Activated CD4-positive, alpha-beta T cell treated with anti-CD3 and anti-CD28 coated beads, Interleukin-2, amount 10 ng/mL, durations not matched to agents 24 days and 14 days (primary cell): Measurements from ENCODE around the gene DIP2C. TPM values are rescaled to one million over a fixed set of nuclear protein-coding genes. Genes with fewer than 3 reads are reported as not detected.
"Not testable (repeated sequence)": the region's sequence is repeated elsewhere in the genome, so short reads cannot be mapped to it uniquely, and the experiment has no call there.

ENCODE experiments used
- DNase-seq: peaks from one replicate; pipeline ENCODE4 v3.0.0; 2022
- H3K27ac Mint-ChIP-seq: one replicate; pipeline ENCODE4 v1.8.0; 2022; ENCODE audit warnings: mild to moderate bottlenecking, mixed read lengths
- H3K27me3 Mint-ChIP-seq: one replicate; pipeline ENCODE4 v1.8.0; 2022; ENCODE audit warnings: mixed read lengths
- H3K36me3 Mint-ChIP-seq: one replicate; pipeline ENCODE4 v1.8.0; 2022; ENCODE audit warnings: low read depth, mild to moderate bottlenecking, mixed read lengths
- H3K4me1 Mint-ChIP-seq: one replicate; pipeline ENCODE4 v1.8.0; 2021; ENCODE audit warnings: mixed read lengths
- H3K4me3 Mint-ChIP-seq: one replicate; pipeline ENCODE4 v1.8.0; 2022; ENCODE audit warnings: mild to moderate bottlenecking, moderate library complexity, mixed read lengths
- H3K9me3 Mint-ChIP-seq: one replicate; pipeline ENCODE4 v1.8.0; 2021; ENCODE audit warnings: mixed read lengths
- intact Hi-C: fragments of 100-400 bp; cut with micrococcal nuclease; formaldehyde crosslinking; loops from one replicate; pipeline ENCODE4 v1.15.1; 2023
- total RNA-seq: library from RNA; stranded (reverse); gene quantifications from 2 replicates; pipeline ENCODE4 v1.2.3, GENCODE V29; 2022

Gene DIP2C
- total RNA-seq, 1 donor from 2014 or later: 1.4 TPM

DNA sequence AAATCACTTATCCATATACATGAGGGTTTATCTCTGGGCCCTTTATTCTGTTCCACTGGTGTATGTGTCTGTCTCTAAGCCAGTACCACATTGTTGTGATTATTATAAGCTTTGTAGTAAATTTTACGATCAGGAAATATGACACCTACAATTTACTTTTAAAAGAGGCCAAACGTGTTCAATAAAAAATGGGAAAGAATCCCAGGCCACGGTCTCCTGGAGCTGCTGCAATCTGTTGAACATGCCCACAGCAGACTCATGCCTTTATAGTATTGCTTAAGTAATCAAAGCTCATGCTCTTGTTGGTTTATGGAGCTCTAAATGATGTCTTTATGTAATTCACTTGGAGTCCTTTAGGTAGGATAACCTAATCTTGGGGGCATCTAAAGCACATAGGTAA lies 281.2 kb downstream of the DIP2C start:
- no peaks in the 10 kb centered on the region for H3K36me3 Mint-ChIP-seq
- no peaks in the 10 kb centered on the region for H3K9me3 Mint-ChIP-seq
- intact Hi-C loops: no loop called here
- no peak overlapping the region for H3K27ac Mint-ChIP-seq
- H3K4me3 Mint-ChIP-seq: no peak overlapping the region
- DNase-seq: no peak
- no peaks in the 10 kb centered on the region for H3K4me1 Mint-ChIP-seq
- peaks cover 4% of the 10 kb centered on the region for H3K27me3 Mint-ChIP-seq

DNA sequence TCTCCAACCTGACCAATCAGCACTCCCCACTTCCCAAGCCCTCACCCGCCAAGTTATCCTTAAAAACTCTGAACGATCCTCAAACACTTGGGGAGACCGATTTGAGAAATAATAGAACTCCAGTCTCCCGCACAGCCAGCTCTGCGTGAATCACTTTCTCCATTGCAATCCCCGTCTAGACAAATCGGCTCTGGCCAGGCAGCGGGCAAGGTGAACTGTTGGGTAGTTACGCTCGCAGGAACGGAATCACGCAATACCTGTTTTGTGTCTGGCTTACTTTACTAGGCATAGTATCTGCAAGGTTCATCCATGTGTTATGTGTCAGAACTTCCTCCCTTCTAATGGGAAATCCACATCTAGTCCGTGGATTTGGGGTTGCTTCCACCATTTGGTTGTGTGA lies 282.5 kb downstream of the DIP2C start:
- intact Hi-C loops: no loop called here
- Mint-ChIP-seq H3K27ac (no peak overlapping the region), H3K4me1 (no peaks in the 10 kb centered on the region), H3K27me3 (peaks cover 4% of the 10 kb centered on the region), H3K36me3 (no peaks in the 10 kb centered on the region), H3K4me3 (no peak overlapping the region), H3K9me3 (no peaks in the 10 kb centered on the region)
- DNase-seq: no peak

DNA sequence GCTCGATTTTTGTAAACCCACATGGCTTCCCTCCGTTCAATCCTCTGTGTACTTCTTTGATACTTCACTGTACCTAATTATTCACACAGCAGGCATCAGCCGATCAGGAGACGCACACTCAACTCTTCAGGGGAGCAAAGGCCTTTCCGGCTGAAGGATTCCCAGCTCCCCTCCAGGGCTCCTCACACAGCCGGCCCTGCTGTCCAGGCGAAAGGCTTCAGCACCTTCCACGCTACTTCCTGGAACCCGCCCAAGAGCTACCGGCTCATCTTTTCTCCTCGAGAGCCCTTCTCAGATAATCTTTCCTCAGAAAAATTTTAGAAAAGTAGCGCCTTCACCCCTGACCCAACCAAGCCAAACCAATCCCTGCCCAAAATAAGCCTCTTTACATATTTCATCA lies 283.8 kb downstream of the DIP2C start:
- DNase-seq: no peak
- Mint-ChIP-seq H3K9me3 (no peaks in the 10 kb centered on the region), H3K36me3 (no peaks in the 10 kb centered on the region), H3K27me3 (peaks cover 4% of the 10 kb centered on the region), H3K4me3 (no peak overlapping the region), H3K27ac (no peak overlapping the region), H3K4me1 (no peaks in the 10 kb centered on the region)
- intact Hi-C loops: no loop called here

DNA sequence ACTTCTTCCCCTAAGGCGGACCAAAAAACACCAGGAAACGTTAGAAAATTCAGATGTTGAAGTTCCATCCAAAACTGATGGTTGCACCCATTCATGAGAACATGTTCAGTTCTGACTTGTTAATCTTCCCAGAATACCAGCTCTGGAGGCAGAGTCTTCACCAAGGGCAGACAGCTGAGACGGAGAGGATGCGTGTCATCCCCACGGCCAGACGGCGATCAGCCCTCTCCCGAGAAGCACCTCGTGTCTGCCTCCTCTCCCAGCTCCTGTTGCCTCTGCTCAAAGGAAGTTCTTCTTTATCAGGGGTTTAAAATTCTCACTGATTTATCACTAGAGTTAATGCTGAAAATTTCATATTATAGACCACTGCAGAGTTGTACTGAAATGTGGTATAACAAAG lies 284.5 kb downstream of the DIP2C start:
- Mint-ChIP-seq H3K27ac (no peak overlapping the region), H3K4me3 (no peak overlapping the region), H3K9me3 (no peaks in the 10 kb centered on the region), H3K36me3 (no peaks in the 10 kb centered on the region), H3K27me3 (peaks cover 3% of the 10 kb centered on the region), H3K4me1 (no peaks in the 10 kb centered on the region)
- no peak for DNase-seq
- intact Hi-C loops: no loop called here

DNA sequence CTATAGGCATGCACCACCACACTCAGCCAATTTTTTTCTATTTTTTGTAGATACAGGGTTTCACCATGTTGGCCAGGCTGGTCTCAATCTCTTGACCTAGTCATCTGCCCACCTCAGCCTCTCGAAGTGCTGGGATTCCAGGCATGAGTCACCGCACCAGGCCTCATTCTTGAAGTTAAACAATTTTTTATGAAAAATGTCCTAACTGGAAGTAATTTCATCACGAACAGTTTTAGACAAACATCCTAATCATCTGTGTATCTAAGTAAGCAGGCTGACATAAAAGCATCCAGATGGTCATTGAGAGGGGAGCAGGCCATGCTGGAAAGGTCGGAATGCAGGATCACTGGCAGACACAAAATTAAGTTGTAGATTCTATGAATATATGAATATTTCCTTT lies 285.1 kb downstream of the DIP2C start:
- H3K36me3 Mint-ChIP-seq: no peaks in the 10 kb centered on the region
- H3K4me3 Mint-ChIP-seq: no peak overlapping the region
- no peaks in the 10 kb centered on the region for H3K4me1 Mint-ChIP-seq
- peaks cover 2% of the 10 kb centered on the region for H3K27me3 Mint-ChIP-seq
- H3K9me3 Mint-ChIP-seq: no peaks in the 10 kb centered on the region
- intact Hi-C loops: no loop called here
- DNase-seq: no peak
- no peak overlapping the region for H3K27ac Mint-ChIP-seq

DNA sequence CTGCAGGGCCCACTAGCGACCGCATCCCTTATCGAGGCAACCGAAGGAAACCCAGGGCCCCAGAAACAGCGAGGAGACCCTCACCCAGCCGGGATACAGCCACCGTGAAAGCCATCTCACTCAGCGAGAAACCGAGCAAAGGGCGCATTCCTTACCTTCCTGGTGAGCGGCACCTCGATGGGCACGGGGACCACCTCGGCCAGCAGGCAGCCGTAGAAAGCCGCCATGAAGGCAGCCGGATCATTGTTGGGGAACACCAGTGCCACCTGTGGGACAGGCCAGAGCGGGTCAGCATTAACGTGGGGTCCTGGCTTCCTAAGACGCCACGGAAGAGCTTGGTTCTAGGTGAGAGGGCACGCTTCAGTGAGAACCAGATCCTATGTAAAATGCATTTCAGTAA lies 290.5 kb downstream of the DIP2C start:
- no peak for DNase-seq
- no peaks in the 10 kb centered on the region for H3K4me1 Mint-ChIP-seq
- intact Hi-C loops: no loop called here
- H3K27me3 Mint-ChIP-seq: no peaks in the 10 kb centered on the region
- H3K4me3 Mint-ChIP-seq: no peak overlapping the region
- no peaks in the 10 kb centered on the region for H3K9me3 Mint-ChIP-seq
- no peak overlapping the region for H3K27ac Mint-ChIP-seq
- no peaks in the 10 kb centered on the region for H3K36me3 Mint-ChIP-seq

DNA sequence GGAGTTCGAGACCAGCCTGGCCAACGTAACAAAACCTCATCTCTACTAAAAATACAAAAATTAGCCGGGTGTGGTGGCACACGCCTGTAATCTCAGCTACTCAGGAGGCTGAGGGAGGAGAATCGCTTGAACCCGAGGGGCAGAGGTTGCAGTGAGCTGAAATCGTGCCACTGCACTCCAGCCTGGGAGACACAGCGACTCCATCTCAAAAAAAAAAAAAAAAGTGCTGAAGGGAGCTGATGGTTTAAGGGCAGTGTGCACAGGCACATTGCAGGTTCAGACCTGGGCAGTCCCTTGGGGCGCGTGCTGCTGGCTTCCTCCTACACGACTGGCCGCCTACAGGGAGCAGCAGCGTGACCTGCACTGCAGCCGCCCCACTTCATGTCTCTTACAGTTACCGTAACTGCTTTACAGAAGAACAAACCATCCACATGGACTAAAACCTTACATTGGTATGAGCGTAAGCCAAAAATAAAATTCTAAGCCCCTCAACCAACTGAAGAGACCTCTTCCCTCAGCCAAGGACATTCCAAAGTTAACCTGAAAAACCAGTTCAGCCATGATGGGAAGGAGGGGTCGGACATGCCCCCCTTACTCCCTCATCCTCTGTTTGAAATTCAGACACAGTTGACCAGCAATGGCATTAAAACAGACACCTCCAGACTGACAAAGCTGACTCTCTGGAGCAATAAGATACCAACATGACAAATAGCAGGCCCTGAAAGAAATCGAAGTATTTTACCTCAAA lies 292.0 kb downstream of the DIP2C start:
- Mint-ChIP-seq H3K9me3 (no peaks in the 10 kb centered on the region), H3K4me3 (no peak overlapping the region)
- intact Hi-C loops: no loop called here

DNA sequence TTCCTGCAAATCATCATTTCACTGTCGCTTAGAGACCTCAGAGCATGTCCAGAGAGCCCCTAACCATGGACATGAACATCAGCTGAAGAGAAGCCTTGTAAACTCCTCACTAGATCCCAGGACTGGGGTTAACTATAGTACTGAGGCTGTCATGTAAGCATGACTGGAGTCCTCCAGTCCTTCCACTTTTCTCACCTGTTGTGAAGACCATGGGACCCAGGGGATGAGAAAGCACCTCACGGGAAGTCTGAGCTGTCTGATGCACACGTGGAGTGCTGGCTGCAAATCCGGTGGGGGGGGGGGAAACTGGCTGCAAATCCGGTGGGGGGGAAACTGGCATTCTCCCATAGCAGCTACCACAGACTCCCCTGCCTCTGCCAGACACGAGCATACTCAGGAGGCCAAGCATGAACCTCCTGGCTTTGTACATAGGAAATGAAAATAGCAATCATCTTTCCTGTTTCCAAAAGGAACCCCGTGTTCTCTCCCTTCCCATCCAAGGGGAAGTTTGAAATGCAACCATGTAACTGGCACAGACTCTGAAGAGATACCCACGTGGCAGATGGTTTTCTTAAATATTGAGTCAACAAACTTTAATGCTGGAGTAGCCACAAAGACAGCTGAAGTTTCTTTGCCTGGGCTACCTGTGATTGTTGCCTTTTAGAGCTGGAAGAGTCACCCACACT lies 292.8 kb downstream of the DIP2C start:
- Mint-ChIP-seq H3K4me3 (no peak overlapping the region), H3K27ac (no peak overlapping the region), H3K9me3 (no peaks in the 10 kb centered on the region), H3K4me1 (no peaks in the 10 kb centered on the region), H3K27me3 (no peaks in the 10 kb centered on the region), H3K36me3 (no peaks in the 10 kb centered on the region)
- intact Hi-C loops: no loop called here
- no peak for DNase-seq

More for the DNA sequence above, 292.0 kb downstream of the DIP2C start:
- Mint-ChIP-seq H3K27me3 (no peaks in the 10 kb centered on the region), H3K36me3 (no peaks in the 10 kb centered on the region), H3K4me1 (no peaks in the 10 kb centered on the region), H3K27ac (no peak overlapping the region)
- no peak for DNase-seq

DNA sequence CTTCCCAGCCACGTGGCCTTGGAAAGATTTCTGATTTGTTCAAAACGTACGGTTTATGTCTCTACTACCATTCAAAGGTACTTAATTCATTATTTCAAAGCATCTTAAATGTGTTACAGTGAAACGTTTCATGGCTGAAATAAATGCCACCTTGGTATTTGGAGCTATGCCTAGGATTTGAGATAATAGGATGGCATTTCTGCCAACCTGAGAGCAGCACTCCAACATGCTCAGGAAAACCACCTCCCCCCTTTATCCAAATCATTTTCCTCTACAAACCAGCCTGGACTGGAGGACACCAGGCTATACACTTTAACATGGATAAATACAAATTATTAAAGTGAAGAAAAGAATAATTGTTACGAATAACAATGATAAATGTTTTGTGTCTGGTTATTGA lies 293.4 kb downstream of the DIP2C start:
- Mint-ChIP-seq H3K27ac (no peak overlapping the region), H3K27me3 (no peaks in the 10 kb centered on the region), H3K4me1 (no peaks in the 10 kb centered on the region), H3K9me3 (no peaks in the 10 kb centered on the region), H3K4me3 (no peak overlapping the region), H3K36me3 (no peaks in the 10 kb centered on the region)
- intact Hi-C loops: no loop called here
- no peak for DNase-seq

GRCh38 chr10:395665-396064 lies 293.8 kb downstream of the DIP2C start:
- Mint-ChIP-seq H3K36me3 (no peaks in the 10 kb centered on the region), H3K4me1 (no peaks in the 10 kb centered on the region), H3K4me3 (no peak overlapping the region), H3K9me3 (no peaks in the 10 kb centered on the region), H3K27me3 (no peaks in the 10 kb centered on the region), H3K27ac (no peak overlapping the region)
- DNase-seq: no peak
- intact Hi-C loops: no loop called here

DNA sequence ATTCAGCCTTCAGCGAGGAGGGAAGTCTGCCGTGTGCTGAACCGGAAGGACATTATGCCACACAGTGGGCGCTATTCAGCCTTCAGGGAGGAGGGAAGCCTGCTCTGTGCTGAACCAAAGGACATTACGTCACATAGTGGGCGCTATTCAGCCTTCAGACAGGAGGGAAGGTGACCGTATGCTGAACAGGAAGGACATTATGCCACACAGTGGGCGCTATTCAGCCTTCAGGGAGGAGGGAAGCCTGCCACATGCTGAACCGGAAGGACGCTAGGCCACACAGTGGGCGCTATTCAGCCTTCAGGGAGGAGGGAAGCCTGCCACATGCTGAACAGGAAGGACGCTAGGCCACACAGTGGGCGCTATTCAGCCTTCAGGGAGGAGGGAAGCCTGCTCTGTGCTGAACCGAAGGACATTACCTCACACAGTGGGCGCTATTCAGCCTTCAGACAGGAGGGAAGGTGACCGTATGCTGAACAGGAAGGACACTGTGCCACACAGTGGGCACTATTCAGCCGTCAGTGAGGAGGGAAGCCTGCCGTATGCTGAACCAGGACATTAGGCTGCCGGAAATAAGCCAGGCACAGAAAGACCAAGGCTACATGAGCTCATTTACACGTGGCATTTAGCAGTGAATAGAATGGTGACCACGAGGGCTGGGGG lies 294.9 kb downstream of the DIP2C start:
- H3K27ac Mint-ChIP-seq, intact Hi-C loops, H3K4me1 Mint-ChIP-seq, H3K27me3 Mint-ChIP-seq, H3K4me3 Mint-ChIP-seq, H3K36me3 Mint-ChIP-seq, H3K9me3 Mint-ChIP-seq, DNase-seq: not testable (repeated sequence)

GRCh38 chr10:393787-394438 lies 295.6 kb downstream of the DIP2C start:
- no peak overlapping the region for H3K4me3 Mint-ChIP-seq
- H3K27ac Mint-ChIP-seq: no peak overlapping the region
- intact Hi-C loops: no loop called here
- H3K4me1 Mint-ChIP-seq: no peaks in the 10 kb centered on the region
- H3K27me3 Mint-ChIP-seq: no peaks in the 10 kb centered on the region
- no peaks in the 10 kb centered on the region for H3K36me3 Mint-ChIP-seq
- H3K9me3 Mint-ChIP-seq: no peaks in the 10 kb centered on the region
- no peak for DNase-seq

GRCh38 chr10:393106-393745 lies 296.2 kb downstream of the DIP2C start:
- intact Hi-C loops: no loop called here
- H3K9me3 Mint-ChIP-seq: no peaks in the 10 kb centered on the region
- DNase-seq: no peak
- H3K27me3 Mint-ChIP-seq: no peaks in the 10 kb centered on the region
- H3K4me1 Mint-ChIP-seq: no peaks in the 10 kb centered on the region
- no peak overlapping the region for H3K27ac Mint-ChIP-seq
- no peaks in the 10 kb centered on the region for H3K36me3 Mint-ChIP-seq
- H3K4me3 Mint-ChIP-seq: no peak overlapping the region

DNA sequence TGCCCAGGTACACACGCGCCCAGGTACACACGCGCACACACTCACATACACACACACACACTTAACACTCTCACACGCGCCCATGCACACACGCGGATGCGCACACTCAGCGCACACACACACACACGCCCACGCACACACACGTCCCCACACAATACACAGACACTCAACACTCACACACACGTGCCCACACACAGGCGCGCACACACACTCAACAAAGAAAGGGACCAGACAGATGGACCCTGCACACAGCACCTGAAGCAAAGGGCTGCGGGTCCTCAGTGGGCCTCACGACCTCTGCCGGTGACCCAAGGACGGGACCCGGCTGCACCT lies 296.8 kb downstream of the DIP2C start:
- no peaks in the 10 kb centered on the region for H3K9me3 Mint-ChIP-seq
- intact Hi-C loops: no loop called here
- no peaks in the 10 kb centered on the region for H3K4me1 Mint-ChIP-seq
- no peaks in the 10 kb centered on the region for H3K36me3 Mint-ChIP-seq
- no peak overlapping the region for H3K4me3 Mint-ChIP-seq
- no peaks in the 10 kb centered on the region for H3K27me3 Mint-ChIP-seq
- DNase-seq: no peak
- H3K27ac Mint-ChIP-seq: no peak overlapping the region
